ENCODE results near the gene KCTD5.

KCTD5 gene

DNA sequence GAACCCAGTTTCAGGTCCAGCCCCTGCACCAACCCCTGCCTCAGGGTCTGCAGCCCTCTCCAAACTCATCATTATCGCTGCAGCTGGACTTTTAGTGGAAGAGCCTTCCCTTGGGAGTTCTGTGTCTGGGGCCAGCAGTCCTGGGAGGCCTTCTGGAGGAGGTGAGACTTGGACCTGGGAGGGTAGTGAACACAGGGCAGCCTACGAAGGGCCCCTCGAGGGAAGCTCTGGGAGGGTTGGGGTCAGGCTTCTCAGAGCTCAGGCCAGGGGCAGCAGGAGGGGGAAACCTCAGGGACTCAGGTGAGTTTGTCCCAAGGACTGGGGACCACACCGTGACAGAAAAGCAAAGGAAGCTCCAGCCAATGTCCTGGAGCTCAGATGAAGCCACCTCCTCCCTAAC is 58.8 kb downstream of the KCTD5 start:
- TF ChIP-seq, protein P1, sequence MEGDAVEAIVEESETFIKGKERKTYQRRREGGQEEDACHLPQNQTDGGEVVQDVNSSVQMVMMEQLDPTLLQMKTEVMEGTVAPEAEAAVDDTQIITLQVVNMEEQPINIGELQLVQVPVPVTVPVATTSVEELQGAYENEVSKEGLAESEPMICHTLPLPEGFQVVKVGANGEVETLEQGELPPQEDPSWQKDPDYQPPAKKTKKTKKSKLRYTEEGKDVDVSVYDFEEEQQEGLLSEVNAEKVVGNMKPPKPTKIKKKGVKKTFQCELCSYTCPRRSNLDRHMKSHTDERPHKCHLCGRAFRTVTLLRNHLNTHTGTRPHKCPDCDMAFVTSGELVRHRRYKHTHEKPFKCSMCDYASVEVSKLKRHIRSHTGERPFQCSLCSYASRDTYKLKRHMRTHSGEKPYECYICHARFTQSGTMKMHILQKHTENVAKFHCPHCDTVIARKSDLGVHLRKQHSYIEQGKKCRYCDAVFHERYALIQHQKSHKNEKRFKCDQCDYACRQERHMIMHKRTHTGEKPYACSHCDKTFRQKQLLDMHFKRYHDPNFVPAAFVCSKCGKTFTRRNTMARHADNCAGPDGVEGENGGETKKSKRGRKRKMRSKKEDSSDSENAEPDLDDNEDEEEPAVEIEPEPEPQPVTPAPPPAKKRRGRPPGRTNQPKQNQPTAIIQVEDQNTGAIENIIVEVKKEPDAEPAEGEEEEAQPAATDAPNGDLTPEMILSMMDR (IDR thresholded peaks at IDR 0.05; ENCODE audit: insufficient read depth, low read depth, low read length, missing control alignments) = no peak
- no peak for DNase-seq (ENCODE audit: low read depth)
- H3K4me3 ChIP-seq (ENCODE audit: low read depth, low read length) = no peak overlapping the region

DNA sequence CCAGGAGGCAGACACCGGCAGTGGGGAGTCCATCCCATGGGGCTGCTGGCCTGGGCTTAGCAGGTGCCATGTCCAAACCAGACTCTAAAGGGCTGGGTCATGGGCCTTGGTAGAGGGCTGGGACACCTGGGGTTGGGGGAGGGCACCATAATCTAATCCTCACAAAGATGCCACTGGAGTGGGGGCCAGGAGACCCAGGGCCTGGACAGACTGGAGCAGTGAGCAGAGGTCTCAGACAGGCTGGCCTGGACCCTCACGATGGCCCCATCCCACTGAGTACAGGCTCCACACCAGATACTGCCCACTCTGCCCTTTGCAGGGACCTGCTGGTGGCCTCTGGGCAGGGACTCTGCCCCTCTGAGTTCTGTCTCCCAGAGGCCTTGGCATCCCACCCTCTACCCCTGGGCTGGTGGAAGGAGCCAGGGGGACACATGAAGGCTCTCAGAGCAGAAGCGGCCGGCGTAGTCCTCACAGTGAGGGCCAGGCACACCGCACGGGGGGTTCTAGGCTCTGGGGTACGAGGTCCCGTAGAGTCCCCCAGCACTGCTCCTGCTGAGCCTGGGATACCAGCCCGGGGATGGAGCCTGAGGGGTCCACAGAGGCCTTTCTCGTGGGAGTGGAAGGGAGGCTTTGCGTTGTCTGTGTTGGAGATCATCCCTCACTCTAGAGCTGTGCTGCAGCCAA is 60.1 kb downstream of the KCTD5 start:
- H3K4me3 ChIP-seq (ENCODE audit: low read depth, low read length) = no peak overlapping the region
- TF ChIP-seq, protein P1 (IDR thresholded peaks at IDR 0.05; ENCODE audit: insufficient read depth, low read depth, low read length, missing control alignments) = no peak
- DNase-seq (ENCODE audit: low read depth) = no peak

DNA sequence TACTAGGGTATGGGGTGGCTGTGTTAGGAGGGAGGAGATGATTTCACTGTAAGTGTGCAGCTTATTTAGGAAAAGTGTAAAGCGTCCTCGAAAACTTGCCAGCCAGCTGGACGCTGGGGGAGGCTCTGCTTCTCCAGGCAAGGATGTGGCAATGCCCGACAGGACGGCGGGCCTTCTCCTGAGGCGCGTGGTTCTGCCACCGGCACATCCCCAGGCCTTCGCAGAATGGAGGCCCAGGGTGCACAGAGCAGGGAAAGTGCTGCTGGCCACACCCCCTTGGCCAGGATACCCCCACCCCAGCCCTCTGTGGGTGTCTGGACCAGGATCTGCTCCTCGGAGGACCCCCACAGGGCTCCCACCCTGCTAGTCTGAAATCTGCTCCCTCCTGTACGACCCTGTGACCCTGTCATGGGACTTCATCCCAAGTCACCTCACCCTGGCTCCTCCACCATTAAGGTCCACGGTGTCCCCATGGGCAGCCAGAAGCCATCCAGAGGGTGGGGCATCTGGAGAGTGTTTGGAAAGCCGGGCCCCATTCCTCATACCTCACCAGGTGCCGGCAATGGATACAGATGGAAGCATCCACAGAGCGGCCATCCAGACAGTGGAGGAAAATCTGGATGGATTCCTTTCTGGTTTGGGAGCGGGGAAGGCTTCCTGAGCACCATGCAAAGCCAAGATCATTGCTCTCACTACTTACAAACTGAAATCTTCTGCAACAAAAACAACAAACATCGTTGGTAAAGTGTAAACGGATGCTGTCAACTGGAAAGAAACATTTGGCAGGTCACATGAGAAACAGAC is 60.9 kb downstream of the KCTD5 start:
- H3K4me3 ChIP-seq (ENCODE audit: low read depth, low read length) = no peak overlapping the region
- TF ChIP-seq, protein P1 (IDR thresholded peaks at IDR 0.05; ENCODE audit: insufficient read depth, low read depth, low read length, missing control alignments) = no peak
- no peak for DNase-seq (ENCODE audit: low read depth)

DNA sequence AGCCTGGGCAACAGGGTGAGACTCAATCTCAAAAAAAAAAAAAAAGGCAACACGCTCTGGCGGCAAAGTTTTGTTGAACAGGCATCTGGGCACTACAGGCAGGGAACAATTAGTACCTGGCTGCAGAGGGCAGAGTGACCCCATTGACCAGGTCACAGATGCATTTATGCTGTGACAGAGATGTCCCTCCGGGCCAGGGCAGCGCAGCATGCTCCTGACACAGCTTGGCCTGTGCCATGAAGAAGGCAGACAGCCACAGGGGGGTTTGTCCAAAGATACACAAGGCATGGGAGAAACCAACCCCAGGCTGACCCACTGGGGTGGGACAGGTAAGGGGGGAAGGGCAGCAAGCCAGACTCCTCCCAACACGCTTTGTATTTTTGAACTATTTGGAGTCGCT is 62.4 kb downstream of the KCTD5 start:
- TF ChIP-seq, protein P1 (IDR thresholded peaks at IDR 0.05; ENCODE audit: insufficient read depth, low read depth, low read length, missing control alignments) = no peak
- no peak for DNase-seq (ENCODE audit: low read depth)
- H3K4me3 ChIP-seq (ENCODE audit: low read depth, low read length) = no peak overlapping the region

DNA sequence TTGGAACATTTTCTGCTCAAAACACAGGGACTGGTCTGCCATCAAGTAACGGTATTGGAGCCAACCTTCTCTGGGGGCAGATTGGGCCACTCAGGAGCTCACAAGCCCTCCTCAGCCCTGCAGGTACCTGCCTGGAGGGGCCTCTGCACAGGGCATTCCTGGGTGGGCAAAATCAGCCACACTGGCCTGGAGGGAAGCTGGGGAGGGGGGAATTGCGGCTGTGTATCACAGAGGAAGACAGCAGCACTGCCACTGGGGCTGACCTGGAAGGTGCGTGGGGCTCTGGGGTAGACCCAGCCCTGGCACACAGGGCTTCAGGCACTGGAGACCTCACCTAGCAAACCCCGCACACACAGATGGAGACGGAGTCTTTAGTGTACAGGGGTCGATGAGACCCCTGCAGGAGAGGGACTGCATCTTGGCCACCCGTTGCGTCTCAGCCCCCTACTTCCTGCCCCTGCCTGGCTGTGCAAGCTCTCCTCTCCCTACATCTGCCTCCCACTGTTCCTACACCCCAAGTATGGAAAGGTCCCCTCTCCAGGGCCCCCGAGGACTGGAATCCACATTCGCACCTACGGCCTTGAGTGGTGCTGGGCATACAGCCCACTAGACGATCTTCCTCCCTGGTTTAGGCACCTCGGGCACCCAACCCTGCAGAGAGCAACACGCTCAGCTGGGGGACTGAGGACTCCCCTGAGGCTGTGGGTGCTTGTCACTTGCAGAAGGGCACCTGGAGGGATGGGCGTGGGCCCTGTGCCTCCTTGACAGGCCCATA is 63.0 kb downstream of the KCTD5 start:
- no peak for DNase-seq (ENCODE audit: low read depth)
- H3K4me3 ChIP-seq (ENCODE audit: low read depth, low read length) = no peak overlapping the region
- TF ChIP-seq, protein P1 (IDR thresholded peaks at IDR 0.05; ENCODE audit: insufficient read depth, low read depth, low read length, missing control alignments) = no peak

DNA sequence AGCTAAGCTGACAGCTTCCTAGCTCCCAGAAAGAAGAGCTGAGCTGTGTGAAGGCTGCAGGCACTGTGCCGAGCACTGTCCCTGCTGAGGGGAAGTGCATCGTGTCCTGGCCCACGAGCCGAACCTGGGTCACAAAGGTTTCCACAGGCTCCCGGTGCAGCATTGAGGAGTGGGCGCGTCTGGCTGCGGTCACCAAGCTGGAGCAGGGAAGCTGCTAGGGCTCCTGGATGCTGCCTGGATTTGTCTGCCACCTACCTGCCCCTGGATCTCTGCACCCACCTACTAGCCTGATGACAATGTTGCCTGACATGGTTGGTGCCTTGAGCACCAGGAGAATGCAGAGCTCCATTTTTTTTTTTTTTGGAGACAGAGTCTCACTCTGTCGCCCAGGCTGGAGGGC is 63.6 kb downstream of the KCTD5 start:
- TF ChIP-seq, protein P1 (IDR thresholded peaks at IDR 0.05; ENCODE audit: insufficient read depth, low read depth, low read length, missing control alignments) = no peak
- DNase-seq (ENCODE audit: low read depth) = no peak
- H3K4me3 ChIP-seq (ENCODE audit: low read depth, low read length) = no peak overlapping the region
